PC-9 (cell line): ENCODE data around the gene STXBP3. TPM values are rescaled to one million over a fixed set of nuclear protein-coding genes. Genes with fewer than 3 reads are reported as not detected.
A peak's percentile ranks its signal among the peaks of the same experiment; 100 is the strongest.

Experiments
- BruUV-seq: library from RNA; stranded (reverse); fragments of 400-500 nt; replicated peaks from 2 replicates; lab custom pipeline; 2021; lab: Mats Ljungman, UMichigan
- CTCF ChIA-PET: fragments of 300-600 bp; sonication (Branson Sonifier 250); formaldehyde crosslinking; loops from one replicate; lab custom pipeline; 2022; ENCODE audit warnings: antibody characterized with exemption; lab: Charles Lee
- POLR2A ChIA-PET: fragments of 300-600 bp; sonication (Branson Sonifier 250); formaldehyde crosslinking; loops from one replicate; lab custom pipeline; 2022; ENCODE audit warnings: antibody characterized with exemption; ENCODE audit not compliant: unreplicated experiment; lab: Charles Lee
- DNase-seq, 2 experiments: peaks; one replicate each; pipeline versions ENCODE4 v3.0.0 to v3.0.0-alpha.2; 2015 to 2022; ENCODE audit warnings: mixed read lengths in 1 of 2
- H2AFZ ChIP-seq: fragments of 200-600 bp; sonication (generic); 2 replicates; pipeline ENCODE4 v1.8.1; 2017; ENCODE audit warnings: antibody characterized with exemption
- H3F3A ChIP-seq: fragments of 200-600 bp; sonication (generic); 2 replicates; pipeline ENCODE4 v1.8.1; 2017; ENCODE audit warnings: antibody characterized with exemption, mild to moderate bottlenecking, low read depth; ENCODE audit not compliant: insufficient read depth
- H3K27ac ChIP-seq: fragments of 200-600 bp; sonication (generic); 2 replicates; pipeline ENCODE4 v1.6.1; 2016; ENCODE audit warnings: mixed run types
- H3K27me3 ChIP-seq: fragments of 200-600 bp; sonication (generic); 2 replicates; pipeline ENCODE4 v1.6.1; 2016; ENCODE audit warnings: low read depth, mixed run types; ENCODE audit not compliant: insufficient read depth
- H3K36me3 ChIP-seq: fragments of 200-600 bp; sonication (generic); 2 replicates; pipeline ENCODE4 v1.6.1; 2016; ENCODE audit warnings: low read depth, mixed run types
- H3K4me1 ChIP-seq: fragments of 200-600 bp; sonication (generic); replicated peaks from 2 replicates; pipeline ENCODE4 v1.6.1; 2016; ENCODE audit warnings: mixed run types; ENCODE audit not compliant: insufficient read depth
- H3K4me2 ChIP-seq: fragments of 200-600 bp; sonication (generic); 2 replicates; pipeline ENCODE4 v1.6.1; 2017; ENCODE audit warnings: mixed run types
- H3K4me3 ChIP-seq: fragments of 200-600 bp; sonication (generic); 2 replicates; pipeline ENCODE4 v1.6.1; 2016; ENCODE audit warnings: mixed run types
- H3K79me2 ChIP-seq: fragments of 200-600 bp; sonication (generic); 2 replicates; pipeline ENCODE4 v1.6.1; 2017; ENCODE audit warnings: low read depth, mixed run types
- H3K9me2 ChIP-seq: fragments of 200-600 bp; sonication (generic); 2 replicates; pipeline ENCODE4 v1.8.1; 2017; ENCODE audit warnings: mild to moderate bottlenecking; ENCODE audit not compliant: insufficient read depth
- H3K9me3 ChIP-seq: fragments of 200-600 bp; sonication (generic); 2 replicates; pipeline ENCODE4 v1.8.1; 2016; ENCODE audit warnings: low read depth; ENCODE audit not compliant: insufficient read depth
- H4K20me1 ChIP-seq: fragments of 200-600 bp; sonication (generic); 2 replicates; pipeline ENCODE4 v1.8.1; 2017; ENCODE audit not compliant: insufficient read depth
- EZH2 ChIP-seq: fragments of 200-600 bp; sonication (generic); IDR thresholded peaks from 2 replicates; pipeline ENCODE4 v1.8.0; 2017; ENCODE audit warnings: antibody characterized with exemption, low read depth
- intact Hi-C: fragments of 100-400 bp; cut with micrococcal nuclease; formaldehyde crosslinking; loops from one replicate; pipeline ENCODE4 v1.10.0; 2022; ENCODE audit not compliant: unreplicated experiment
- total RNA-seq: library from RNA; stranded (reverse); gene quantifications from 2 replicates; pipeline ENCODE4 v1.2.3, GENCODE V29; 2021
- TF ChIP-seq, protein P1 (sequence below): fragments of 200-600 bp; sonication (generic); conservative IDR thresholded peaks from 2 replicates; pipeline ENCODE4 v1.6.1; 2017; ENCODE audit warnings: mixed run types, antibody characterized with exemption, mild to moderate bottlenecking, moderate library complexity

STXBP3 gene
- total RNA-seq, 1 experiment from 2014 or later = 37.0 TPM

DNA sequence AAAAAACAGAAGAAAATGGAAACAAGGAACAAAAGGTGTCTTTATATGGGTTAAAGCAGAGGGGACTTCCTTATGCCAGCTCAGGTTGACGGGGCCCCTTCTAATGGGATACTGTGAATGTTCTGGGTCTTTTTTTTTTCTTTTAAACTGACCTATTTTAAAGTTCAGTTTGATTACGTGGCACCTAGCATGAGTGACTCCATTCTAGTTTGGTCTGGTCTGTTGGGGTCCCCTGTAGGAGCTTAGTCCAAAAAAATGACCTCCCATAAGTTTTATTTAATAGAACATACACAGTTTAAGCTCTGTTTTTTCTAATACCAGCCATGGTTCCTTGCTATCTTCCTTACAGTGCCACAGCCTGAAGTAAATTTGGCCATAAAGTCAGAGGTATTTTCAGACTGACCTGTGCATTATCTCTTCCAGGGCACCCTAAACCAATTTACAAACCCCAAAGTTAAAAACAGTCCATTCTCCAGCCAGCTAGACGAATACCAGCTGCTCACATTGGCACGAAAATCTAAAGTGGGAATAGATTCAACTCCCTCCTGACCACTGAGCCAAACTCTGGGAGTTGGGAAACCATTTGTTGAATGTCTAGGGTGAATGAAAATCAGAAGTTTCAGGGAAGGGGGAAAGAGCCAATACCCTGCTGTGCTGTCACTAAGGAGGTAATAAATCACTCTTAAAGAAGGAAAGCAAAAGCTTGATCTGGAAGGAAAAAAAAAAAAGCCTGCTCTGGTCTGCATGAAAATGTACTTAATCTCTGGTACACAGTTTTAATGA is 68.1 kb downstream of the STXBP3 start:
- intact Hi-C loops = no loop called here
- BruUV-seq = no TSS peak
- Histone ChIP-seq H4K20me1 (no peaks in the 10 kb centered on the region), H3K4me3 (no peak overlapping the region), H2AFZ (no peak overlapping the region), H3K27me3 (no peaks in the 10 kb centered on the region), H3K79me2 (no peaks in the 10 kb centered on the region), H3K9me2 (no peaks in the 10 kb centered on the region), H3K4me2 (peak overlapping the region; percentile 49), H3K36me3 (no peaks in the 10 kb centered on the region), H3K27ac (no peak overlapping the region), H3K4me1 (peaks cover 48% of the 10 kb centered on the region), H3F3A (peaks cover 15% of the 10 kb centered on the region), H3K9me3 (peaks cover 3% of the 10 kb centered on the region; the same call in 1 of the 2 replicates)
- ChIA-PET CTCF (interaction anchor here (0.5 to 0.7 kb wide), 3 partner anchors 14 to 77 kb away, joined by 3 to 4 read pairs (median 4); no protein-coding TSS in a partner anchor), POLR2A (interaction anchor here (0.7 kb wide), 1 partner anchor 123 kb away, joined by 4 read pairs; the partner anchor contains the start of gene PRPF38B)
- peak in 1 of 2 experiments; percentile 30 for DNase-seq
- TF ChIP-seq, protein P1, sequence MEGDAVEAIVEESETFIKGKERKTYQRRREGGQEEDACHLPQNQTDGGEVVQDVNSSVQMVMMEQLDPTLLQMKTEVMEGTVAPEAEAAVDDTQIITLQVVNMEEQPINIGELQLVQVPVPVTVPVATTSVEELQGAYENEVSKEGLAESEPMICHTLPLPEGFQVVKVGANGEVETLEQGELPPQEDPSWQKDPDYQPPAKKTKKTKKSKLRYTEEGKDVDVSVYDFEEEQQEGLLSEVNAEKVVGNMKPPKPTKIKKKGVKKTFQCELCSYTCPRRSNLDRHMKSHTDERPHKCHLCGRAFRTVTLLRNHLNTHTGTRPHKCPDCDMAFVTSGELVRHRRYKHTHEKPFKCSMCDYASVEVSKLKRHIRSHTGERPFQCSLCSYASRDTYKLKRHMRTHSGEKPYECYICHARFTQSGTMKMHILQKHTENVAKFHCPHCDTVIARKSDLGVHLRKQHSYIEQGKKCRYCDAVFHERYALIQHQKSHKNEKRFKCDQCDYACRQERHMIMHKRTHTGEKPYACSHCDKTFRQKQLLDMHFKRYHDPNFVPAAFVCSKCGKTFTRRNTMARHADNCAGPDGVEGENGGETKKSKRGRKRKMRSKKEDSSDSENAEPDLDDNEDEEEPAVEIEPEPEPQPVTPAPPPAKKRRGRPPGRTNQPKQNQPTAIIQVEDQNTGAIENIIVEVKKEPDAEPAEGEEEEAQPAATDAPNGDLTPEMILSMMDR = no peak
- no peak for TF ChIP-seq EZH2

DNA sequence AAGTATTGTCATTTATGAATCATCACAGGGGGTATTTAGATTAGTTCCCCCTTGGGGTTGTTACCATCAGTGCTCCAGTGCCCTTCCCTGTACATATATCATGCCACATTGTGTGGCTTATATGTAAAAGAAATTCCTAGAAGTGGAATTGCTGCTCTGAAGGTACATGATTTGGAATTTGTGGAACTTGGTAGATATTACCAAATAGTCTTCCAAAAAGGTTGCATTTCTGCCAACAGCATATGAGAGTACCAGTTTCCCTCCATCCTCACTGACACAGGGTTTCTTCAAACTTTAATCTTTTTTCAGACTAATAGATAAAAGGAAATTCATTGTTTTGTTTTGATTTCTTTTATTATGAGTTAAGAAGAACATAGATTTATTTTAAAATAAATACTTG is 69.1 kb downstream of the STXBP3 start:
- H3K4me3 ChIP-seq = no peak overlapping the region
- H3F3A ChIP-seq = peaks cover 15% of the 10 kb centered on the region
- H4K20me1 ChIP-seq = no peaks in the 10 kb centered on the region
- H3K27me3 ChIP-seq = no peaks in the 10 kb centered on the region
- POLR2A ChIA-PET = no interaction called here
- CTCF ChIA-PET = no interaction called here
- intact Hi-C loops = no loop called here
- peak overlapping the region; percentile 21; the same call in 1 of the 2 replicates for H3K27ac ChIP-seq
- H3K4me2 ChIP-seq = peak overlapping the region; percentile 54
- BruUV-seq = no TSS peak
- no peak overlapping the region for H2AFZ ChIP-seq
- no peaks in the 10 kb centered on the region for H3K9me2 ChIP-seq
- peak in 1 of 2 experiments; percentile 33 for DNase-seq
- TF ChIP-seq, protein P1 = no peak
- TF ChIP-seq EZH2 = no peak
- peaks cover 48% of the 10 kb centered on the region for H3K4me1 ChIP-seq
- H3K79me2 ChIP-seq = no peaks in the 10 kb centered on the region
- H3K9me3 ChIP-seq = peaks cover 3% of the 10 kb centered on the region; the same call in 1 of the 2 replicates
- H3K36me3 ChIP-seq = no peaks in the 10 kb centered on the region

DNA sequence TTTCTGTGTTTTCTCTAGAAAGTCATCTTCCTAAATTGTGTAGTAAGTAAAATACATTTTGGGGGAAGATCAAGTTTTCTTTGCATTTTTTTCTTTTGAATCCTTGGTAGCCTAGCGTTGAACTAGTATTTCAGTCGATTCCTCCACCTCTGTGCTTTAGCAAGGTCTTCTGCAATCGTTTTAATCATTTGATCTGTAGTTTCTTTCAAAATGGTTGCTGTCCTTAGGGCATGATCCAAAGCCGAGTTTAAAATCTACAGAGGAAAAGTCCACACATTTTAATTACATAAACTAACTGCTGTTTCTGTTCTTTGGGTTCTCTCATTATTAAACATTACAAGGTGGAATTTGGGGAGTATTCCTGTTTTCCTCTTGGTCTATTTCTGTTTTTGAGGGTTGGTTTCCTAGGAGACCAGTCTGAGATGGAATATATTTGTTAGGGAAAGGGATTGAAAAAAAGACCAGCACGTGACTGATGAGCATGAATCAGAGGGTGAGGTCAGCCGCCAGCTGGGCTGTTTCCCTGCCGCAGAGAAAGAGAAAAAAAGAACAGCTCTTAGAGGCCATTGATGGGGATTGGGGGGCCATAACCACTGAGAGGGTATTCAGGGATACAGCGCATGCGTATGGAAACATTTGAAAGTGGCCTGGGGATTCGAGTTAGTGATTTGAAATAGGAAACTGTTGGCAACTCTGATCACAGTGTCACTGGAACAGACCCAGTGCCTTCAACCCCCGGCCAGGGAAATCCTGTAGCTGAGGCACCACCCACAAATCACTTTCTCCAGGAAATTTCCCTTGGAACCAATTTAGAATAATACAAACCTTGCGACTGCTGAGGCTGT is 69.8 kb downstream of the STXBP3 start:
- Histone ChIP-seq H3F3A (peaks cover 15% of the 10 kb centered on the region), H3K27ac (peak overlapping the region; percentile 21; the same call in 1 of the 2 replicates), H4K20me1 (no peaks in the 10 kb centered on the region), H3K4me1 (peaks cover 48% of the 10 kb centered on the region), H3K9me3 (peaks cover 3% of the 10 kb centered on the region; the same call in 1 of the 2 replicates), H3K36me3 (no peaks in the 10 kb centered on the region), H2AFZ (peak overlapping the region; percentile 23), H3K79me2 (no peaks in the 10 kb centered on the region), H3K4me3 (peak overlapping the region; percentile 28; the same call in 1 of the 2 replicates), H3K9me2 (no peaks in the 10 kb centered on the region), H3K4me2 (peak overlapping the region; percentile 54), H3K27me3 (no peaks in the 10 kb centered on the region)
- no TSS peak for BruUV-seq
- intact Hi-C loops = no loop called here
- TF ChIP-seq, protein P1 = no peak
- TF ChIP-seq EZH2 = no peak
- peak; percentile 43 to 71 for DNase-seq
- ChIA-PET CTCF (interaction anchor here (0.5 to 0.7 kb wide), 2 partner anchors 14 to 31 kb away, joined by 3 to 26 read pairs; no protein-coding TSS in a partner anchor), POLR2A (interaction anchor here (0.7 kb wide), 1 partner anchor 941 kb away, joined by 6 read pairs; no protein-coding TSS in a partner anchor)
